Esophagus muscularis mucosa (tissue), 4 donors: ENCODE measurements around the gene PRKN.

Experiments used
- EP300 ChIP-seq: sonication (generic); formaldehyde crosslinking; IDR thresholded peaks from one replicate; pipeline ENCODE4 v1.6.1; 2017; ENCODE audit warnings: antibody characterized with exemption
- POLR2A ChIP-seq: fragments of 450-650 bp; IDR thresholded peaks from one replicate; pipeline ENCODE4 v1.6.1; 2017; ENCODE audit warnings: antibody characterized with exemption, moderate library complexity, mild to moderate bottlenecking, low read depth
- POLR2AphosphoS5 ChIP-seq, 2 donors: sonication (generic); formaldehyde crosslinking; IDR thresholded peaks; one replicate each; pipeline ENCODE4 v1.6.1; 2017; ENCODE audit warnings: antibody characterized with exemption in 2 of 2
- TF ChIP-seq, protein P1 (sequence below), 3 experiments: fragments of 200-600 bp in 2 of 3; fragments of 450-650 bp in 1 of 3; sonication (generic) in 2 of 3; IDR thresholded peaks; one replicate each; pipeline ENCODE4 v1.5.1; 2017 to 2019; ENCODE audit warnings: antibody characterized with exemption in 3 of 3, mild to moderate bottlenecking in 2 of 3, moderate library complexity in 1 of 3

DNA sequence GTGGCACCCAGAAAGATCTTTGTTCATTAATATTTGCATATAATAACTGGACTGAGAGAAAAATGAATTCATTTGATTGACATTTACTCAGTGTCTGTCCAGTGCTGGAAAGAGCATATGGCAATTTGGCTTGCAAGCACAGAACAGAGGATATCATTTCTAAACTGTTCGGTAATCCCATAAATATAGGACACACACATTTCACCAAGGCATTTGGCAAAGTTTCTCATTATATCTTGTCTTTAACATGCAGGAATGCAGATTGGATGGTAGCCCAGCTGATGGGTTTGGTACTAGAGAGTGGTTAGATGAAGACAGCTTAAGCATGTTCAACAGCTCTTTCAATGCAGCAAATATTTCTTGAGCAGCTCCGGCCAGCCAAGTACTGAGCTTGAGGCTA is 259.2 kb downstream of the PRKN start:
- TF ChIP-seq, protein P1, sequence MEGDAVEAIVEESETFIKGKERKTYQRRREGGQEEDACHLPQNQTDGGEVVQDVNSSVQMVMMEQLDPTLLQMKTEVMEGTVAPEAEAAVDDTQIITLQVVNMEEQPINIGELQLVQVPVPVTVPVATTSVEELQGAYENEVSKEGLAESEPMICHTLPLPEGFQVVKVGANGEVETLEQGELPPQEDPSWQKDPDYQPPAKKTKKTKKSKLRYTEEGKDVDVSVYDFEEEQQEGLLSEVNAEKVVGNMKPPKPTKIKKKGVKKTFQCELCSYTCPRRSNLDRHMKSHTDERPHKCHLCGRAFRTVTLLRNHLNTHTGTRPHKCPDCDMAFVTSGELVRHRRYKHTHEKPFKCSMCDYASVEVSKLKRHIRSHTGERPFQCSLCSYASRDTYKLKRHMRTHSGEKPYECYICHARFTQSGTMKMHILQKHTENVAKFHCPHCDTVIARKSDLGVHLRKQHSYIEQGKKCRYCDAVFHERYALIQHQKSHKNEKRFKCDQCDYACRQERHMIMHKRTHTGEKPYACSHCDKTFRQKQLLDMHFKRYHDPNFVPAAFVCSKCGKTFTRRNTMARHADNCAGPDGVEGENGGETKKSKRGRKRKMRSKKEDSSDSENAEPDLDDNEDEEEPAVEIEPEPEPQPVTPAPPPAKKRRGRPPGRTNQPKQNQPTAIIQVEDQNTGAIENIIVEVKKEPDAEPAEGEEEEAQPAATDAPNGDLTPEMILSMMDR (IDR thresholded peaks at IDR 0.05), result no peak
- TF ChIP-seq EP300 (no peak), POLR2A (no peak), POLR2AphosphoS5 (IDR thresholded peaks at IDR 0.05) (no peak)
